Measurements from ENCODE around the gene SWT1.
"Not testable (repeated sequence)": the region's sequence is repeated elsewhere in the genome, so short reads cannot be mapped to it uniquely, and the experiment has no call there.

Gene SWT1

DNA sequence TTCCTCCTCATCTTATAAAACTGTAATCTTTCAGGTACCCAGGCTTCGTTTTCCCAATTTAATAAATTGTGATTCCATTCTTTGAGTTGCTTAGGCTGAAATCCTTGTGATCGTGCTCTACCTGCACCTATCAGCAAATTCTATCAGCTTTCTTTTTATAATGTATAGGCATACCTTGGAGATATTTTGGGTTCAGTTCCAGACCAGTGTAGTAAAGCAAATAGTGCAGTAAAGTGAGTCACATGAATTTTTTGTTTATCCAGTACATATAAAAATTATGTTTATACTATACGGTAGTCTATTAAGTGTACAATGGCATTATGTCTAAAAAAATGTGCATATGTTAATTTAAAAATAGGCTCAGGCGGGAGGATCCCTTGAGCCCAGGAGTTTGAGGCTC, 5.5 kb downstream of the SWT1 start:
- DNase-seq (ENCODE audit: low read depth in 4 of 4, low spot score in 1 of 4), result no peak

DNA sequence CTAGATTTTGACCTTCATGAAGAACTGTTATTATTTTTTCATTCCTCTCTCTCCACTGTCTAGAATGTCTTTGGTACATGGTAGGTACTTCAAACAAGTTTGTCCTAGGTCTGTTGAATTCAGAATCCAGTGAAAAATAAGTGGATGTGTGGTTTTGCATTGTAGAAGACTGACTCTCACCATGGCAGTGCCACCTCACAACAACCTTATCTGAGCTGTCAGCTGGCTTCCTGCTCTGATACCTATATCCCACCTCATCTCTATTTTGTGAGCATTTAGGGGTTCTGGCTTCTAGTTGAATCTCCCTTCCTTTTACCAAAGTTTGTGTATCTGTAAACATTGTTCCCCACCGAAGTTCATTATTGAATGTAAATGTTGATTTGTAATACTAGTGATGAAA, 9.1 kb downstream of the SWT1 start:
- DNase-seq (ENCODE audit: low read depth in 4 of 4, low spot score in 1 of 4), result no peak

DNA sequence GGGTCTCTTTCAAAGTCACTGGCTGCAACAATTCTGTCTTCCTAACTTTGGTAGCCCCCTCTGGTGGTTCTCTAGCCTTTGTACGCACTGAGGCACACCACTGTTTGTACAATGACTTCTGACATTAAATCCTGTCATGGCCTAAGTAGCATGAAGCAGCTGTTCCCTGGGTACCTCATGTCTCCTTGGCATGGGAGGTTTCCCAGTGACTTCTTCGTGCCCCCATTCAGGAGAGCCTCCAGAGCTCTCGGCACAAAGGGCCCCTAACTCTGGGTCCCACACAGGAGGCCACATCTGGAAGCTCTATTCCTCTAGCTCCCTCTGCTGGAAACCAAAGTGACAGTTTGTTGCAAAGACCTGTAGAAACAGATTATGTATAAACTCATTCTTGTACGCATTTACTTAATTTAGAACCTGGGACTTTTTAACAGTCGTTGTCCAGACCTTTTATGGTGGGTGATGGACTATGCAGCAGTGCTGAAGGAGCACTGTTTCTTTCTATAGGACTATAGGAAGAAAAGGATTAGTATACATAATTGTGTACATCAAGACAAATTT, 13.4 kb downstream of the SWT1 start:
- DNase-seq (ENCODE audit: low read depth in 4 of 4, low spot score in 1 of 4), result no peak

GRCh38 chr1:185193756-185194155, 36.8 kb downstream of the SWT1 start:
- DNase-seq (ENCODE audit: low read depth in 4 of 4, low spot score in 1 of 4), result no peak

DNA sequence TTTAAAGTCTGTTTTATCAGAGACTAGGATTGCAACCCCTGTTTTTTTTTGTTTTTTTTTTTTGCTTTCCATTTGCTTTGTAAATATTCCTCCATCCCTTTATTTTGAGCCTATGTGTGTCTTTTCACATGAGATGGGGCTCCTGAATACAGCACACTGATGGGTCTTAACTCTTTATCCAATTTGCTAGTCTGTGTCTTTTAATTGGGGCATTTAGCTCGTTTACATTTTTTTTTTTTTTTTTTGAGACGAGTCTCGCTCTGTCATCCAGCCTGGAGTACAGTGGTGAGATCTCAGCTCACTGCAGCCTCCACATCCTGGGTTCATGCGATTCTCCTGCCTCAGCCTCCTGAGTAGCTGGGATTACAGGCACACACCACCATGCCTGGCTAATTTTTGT, 41.7 kb downstream of the SWT1 start:
- not testable (repeated sequence) for DNase-seq (ENCODE audit: low read depth in 4 of 4, low spot score in 1 of 4)

DNA sequence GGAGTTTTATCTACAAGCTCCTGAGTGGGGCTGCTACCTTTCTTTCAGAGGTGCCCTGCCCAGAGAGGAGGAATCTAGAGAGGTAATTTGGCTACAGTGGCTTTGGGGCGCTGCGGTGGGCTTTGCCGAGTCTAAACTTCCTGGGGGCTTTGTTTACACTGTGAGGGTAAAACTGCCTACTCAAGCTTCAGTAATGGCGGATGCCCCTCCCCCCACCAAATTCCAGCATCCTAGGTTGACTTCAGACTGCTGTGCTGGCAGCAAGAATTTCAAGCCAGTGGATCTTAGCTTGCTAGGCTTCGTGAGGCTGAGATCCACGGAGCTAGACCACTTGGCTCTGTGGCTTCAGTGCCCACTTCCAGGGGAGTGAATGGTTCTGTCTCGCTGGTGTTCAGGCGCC, 43.9 kb downstream of the SWT1 start:
- no peak for DNase-seq (ENCODE audit: low read depth in 4 of 4, low spot score in 1 of 4)

DNA sequence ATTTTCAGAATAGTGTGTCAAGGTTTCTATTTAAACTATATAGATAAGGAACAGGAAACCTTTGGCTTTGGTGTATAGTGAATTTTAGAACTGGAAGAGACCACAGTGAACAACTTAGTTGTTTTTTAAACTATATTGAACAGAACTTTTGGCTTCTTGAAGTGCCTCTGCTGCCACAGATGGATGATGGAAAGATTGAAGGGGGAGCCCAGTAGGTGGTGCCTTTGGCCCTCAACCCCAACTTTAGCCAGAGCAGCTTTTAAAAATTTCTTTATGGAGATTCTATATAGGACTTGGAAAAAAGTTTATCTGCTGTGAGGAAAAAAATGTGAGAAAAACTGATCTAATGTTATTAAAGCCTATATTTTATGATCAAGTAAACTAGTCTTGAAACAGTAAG, 50.2 kb downstream of the SWT1 start:
- DNase-seq (ENCODE audit: low read depth in 4 of 4, low spot score in 1 of 4), result no peak

DNA sequence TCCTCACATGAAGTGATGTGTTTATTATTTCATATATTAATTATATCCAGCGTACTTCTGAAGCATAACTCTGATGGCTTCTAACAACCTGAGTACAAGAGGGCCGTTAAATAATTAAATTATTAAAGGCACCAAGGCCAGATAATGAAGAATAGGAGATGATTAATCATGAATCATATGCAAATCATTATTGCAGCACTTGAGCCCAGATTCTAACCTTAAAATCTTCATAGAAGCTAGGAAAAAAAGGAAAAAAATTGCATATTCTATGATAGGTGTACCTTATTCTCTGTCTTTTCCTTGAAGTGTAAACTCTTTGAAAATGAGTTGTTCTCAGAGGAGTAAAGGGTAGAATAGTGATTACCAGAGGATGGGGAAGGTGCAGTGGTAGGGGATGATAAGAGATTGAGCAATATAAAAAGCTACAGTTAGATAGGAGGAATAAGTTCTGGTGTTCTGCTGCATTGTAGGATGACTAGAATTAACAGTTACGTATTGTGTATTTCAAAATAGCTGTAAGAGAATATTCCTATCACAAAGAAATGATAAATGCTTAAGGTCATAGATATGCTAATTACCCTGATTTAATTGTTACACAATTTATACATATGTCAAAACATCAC, 51.1 kb downstream of the SWT1 start:
- no peak for DNase-seq (ENCODE audit: low read depth in 4 of 4, low spot score in 1 of 4)

GRCh38 chr1:185208626-185209180, 51.7 kb downstream of the SWT1 start:
- DNase-seq (ENCODE audit: low read depth in 4 of 4, low spot score in 1 of 4), result no peak

GRCh38 chr1:185209357-185209756, 52.4 kb downstream of the SWT1 start:
- DNase-seq (ENCODE audit: low read depth in 4 of 4, low spot score in 1 of 4), result not testable (repeated sequence)

- DNase-seq (ENCODE audit: low read depth in 4 of 4, low spot score in 1 of 4), result no peak
These were observed 56.1 kb downstream of the SWT1 start for GRCh38 chr1:185213091-185213490.

- DNase-seq (ENCODE audit: low read depth in 4 of 4, low spot score in 1 of 4), result no peak
These were observed 58.9 kb downstream of the SWT1 start for GRCh38 chr1:185215911-185216310.

GRCh38 chr1:185224132-185224531, 67.2 kb downstream of the SWT1 start:
- no peak for DNase-seq (ENCODE audit: low read depth in 4 of 4, low spot score in 1 of 4)

DNA sequence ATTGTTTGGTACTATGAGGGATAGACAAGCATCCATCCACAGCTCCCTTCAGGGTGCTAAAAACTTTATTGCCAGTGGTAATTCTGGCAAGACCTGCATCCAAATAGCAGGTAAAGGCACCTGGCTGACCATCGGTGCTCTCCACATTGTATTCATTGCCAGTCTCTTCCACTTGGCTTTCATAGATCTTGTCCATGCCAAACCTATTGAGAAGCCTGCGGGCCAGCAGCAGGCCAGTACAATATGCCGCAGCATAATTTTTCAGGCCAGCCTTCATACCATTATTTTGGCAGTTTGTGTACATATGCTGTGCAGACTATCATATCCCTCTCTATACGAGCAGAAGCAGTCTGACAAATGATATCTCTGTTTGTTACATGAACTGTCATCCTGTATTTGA, 70.2 kb downstream of the SWT1 start:
- DNase-seq (ENCODE audit: low read depth in 4 of 4, low spot score in 1 of 4), result no peak

GRCh38 chr1:185228979-185229378, 72.0 kb downstream of the SWT1 start:
- no peak for DNase-seq (ENCODE audit: low read depth in 4 of 4, low spot score in 1 of 4)

DNA sequence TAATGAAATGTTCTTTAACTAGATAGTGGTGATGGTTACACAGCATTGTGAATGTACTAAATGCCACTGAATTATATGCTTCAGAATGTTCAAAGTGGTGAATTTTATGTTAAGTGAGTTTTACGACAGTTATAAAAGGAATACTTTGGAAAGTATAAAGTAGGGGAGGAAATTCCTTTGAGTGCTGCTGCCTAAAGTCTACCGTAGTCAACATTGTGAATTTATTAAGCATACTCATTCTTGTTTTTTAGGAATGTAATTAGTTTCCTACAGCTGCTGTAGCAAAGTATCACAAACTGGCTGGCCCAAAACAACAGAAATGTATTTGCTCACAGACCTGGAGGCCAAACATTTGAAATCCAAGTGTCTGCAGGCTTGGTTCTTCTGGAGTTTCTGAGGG, 73.0 kb downstream of the SWT1 start:
- DNase-seq (ENCODE audit: low read depth in 4 of 4, low spot score in 1 of 4), result no peak

DNA sequence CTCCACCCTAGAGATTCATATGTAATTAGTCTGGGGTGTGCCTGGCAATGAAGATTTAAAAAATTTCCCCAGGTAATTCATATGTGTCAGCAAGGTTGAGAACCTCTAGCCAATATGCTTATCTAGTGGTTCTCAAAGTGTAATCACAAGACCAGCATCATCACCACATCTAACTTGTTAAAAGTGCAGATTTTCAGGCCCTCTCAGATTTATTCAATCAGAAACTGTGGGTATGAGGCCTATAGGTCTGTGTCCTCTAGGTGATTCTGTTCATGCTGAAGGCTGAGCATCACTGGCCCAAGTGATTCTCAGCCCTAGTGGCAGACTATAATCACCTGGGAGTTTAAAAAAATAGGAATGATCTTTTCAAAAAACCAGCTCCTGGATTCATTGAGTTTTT, 75.9 kb downstream of the SWT1 start:
- no peak for DNase-seq (ENCODE audit: low read depth in 4 of 4, low spot score in 1 of 4)

DNA sequence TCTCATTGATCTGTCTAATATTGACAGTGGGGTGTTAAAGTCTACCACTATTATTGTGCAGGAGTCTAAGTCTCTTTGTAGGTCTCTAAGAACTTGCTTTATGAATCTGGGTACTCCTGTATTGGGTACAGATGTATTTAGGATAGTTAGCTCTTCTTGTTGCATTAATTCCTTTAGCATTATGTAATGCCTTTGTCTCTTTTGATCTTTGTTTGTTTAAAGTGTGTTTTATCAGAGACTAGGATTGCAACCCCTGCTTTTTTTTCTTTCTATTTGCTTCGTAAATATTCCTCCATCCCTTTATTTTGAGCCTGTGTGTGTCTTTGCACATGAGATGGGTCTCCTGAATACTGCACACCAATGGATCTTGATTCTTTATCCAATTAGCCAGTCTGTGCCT, 77.2 kb downstream of the SWT1 start:
- not testable (repeated sequence) for DNase-seq (ENCODE audit: low read depth in 4 of 4, low spot score in 1 of 4)

- not testable (repeated sequence) for DNase-seq (ENCODE audit: low read depth in 4 of 4, low spot score in 1 of 4)
These were observed 80.2 kb downstream of the SWT1 start for GRCh38 chr1:185237176-185237575.

- DNase-seq (ENCODE audit: low read depth in 4 of 4, low spot score in 1 of 4), result no peak
These were observed 80.7 kb downstream of the SWT1 start for GRCh38 chr1:185237661-185238060.

DNA sequence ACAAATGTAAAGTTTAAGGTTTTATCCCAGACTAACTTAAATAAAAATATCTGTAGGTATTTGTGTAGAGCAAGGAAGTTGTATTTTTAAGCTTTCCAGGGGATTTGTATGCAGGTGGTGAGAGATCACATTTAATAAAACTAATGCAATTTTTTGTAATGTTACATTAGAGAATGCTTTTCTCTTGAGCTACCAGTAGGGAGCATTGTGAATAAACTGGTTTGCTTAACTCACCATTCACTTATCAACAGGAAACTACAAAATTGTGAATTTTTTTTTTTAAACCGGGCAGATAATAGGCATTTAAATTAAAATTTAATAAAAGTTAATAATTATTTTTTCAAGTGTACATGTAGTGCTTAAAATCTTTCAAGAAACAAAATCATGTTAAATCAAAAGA, 81.5 kb downstream of the SWT1 start:
- no peak for DNase-seq (ENCODE audit: low read depth in 4 of 4, low spot score in 1 of 4)

GRCh38 chr1:185239861-185240260, 82.9 kb downstream of the SWT1 start:
- no peak for DNase-seq (ENCODE audit: low read depth in 4 of 4, low spot score in 1 of 4)

- DNase-seq (ENCODE audit: low read depth in 4 of 4, low spot score in 1 of 4), result no peak
These were observed 84.2 kb downstream of the SWT1 start for GRCh38 chr1:185241127-185241526.

All from stimulated activated CD4-positive, alpha-beta T cell treated with anti-CD3 and anti-CD28 coated beads, Interleukin-1b, Interleukin-23, amount 100 ng/mL, for 24 hours (primary cell).